ENCODE measurements around the gene ANKRD50.

The ANKRD50 gene

GRCh38 chr4:124658795-124659194 is 53.7 kb downstream of the ANKRD50 start:
- no peaks in the 10 kb centered on the region for H3K36me3 ChIP-seq (ENCODE audit: insufficient read depth, low read length)
- H3K9ac ChIP-seq (ENCODE audit: low read length) = no peak overlapping the region
- no peak overlapping the region for H3K27ac ChIP-seq (ENCODE audit: low read depth, low read length)
- no peak overlapping the region for H3K4me3 ChIP-seq (ENCODE audit: low read depth in 1 of 2, low read length in 2 of 2)
- no peaks in the 10 kb centered on the region for H3K27me3 ChIP-seq (ENCODE audit: control insufficient read depth in 1 of 2, insufficient read depth in 2 of 2, low read length in 2 of 2)
- no peaks in the 10 kb centered on the region for H3K9me3 ChIP-seq (ENCODE audit: low read length)
- H3K4me1 ChIP-seq (ENCODE audit: insufficient read depth, low read length) = no peaks in the 10 kb centered on the region

DNA sequence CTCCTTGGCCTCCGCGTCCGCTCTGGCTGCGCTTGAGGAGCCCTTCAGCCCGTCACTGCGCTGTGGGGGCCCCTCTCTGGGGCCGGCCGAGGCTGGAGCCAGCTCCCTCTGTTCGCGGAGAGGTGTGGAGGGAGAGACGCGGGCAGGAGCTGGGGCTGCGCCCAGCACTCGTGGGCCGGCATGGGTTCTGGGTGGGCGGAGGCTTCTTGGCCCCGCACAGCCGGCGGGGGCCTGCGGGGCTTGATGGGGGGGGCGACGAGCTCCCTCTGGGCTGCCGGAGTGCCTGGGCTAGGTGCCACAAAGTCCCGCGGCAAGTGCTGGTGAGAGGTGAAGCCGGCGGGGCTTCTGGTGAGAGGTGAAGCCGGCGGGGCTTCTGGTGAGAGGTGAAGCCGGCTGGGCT is 61.9 kb downstream of the ANKRD50 start:
- H3K27ac ChIP-seq (ENCODE audit: low read depth, low read length) = no peak overlapping the region
- no peaks in the 10 kb centered on the region for H3K36me3 ChIP-seq (ENCODE audit: insufficient read depth, low read length)
- H3K9ac ChIP-seq (ENCODE audit: low read length) = no peak overlapping the region
- no peak overlapping the region for H3K4me3 ChIP-seq (ENCODE audit: low read depth in 1 of 2, low read length in 2 of 2)
- H3K27me3 ChIP-seq (ENCODE audit: control insufficient read depth in 1 of 2, insufficient read depth in 2 of 2, low read length in 2 of 2) = no peaks in the 10 kb centered on the region
- no peaks in the 10 kb centered on the region for H3K9me3 ChIP-seq (ENCODE audit: low read length)
- no peaks in the 10 kb centered on the region for H3K4me1 ChIP-seq (ENCODE audit: insufficient read depth, low read length)

DNA sequence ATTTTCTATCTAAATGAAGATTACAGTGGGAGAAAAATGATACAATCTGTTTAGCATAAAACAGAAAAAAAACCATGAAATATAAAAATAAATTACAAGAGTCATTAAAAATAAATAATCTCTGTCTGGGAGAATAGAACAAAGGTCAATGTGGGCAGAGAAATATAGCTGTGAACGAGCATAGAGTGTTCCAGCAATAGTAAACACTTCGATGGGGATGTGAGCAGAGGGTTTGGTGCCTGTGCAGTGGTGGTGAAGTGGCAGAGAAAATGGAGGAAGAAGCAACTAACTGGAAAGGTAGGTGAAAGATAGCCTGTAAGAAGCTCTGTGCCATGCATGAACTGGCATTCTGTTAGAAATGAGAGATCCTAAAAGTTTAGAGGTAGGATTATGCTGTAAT is 64.9 kb downstream of the ANKRD50 start:
- Histone ChIP-seq H3K9ac (ENCODE audit: low read length) (no peak overlapping the region), H3K4me1 (ENCODE audit: insufficient read depth, low read length) (no peaks in the 10 kb centered on the region), H3K9me3 (ENCODE audit: low read length) (no peaks in the 10 kb centered on the region), H3K27ac (ENCODE audit: low read depth, low read length) (no peak overlapping the region), H3K27me3 (ENCODE audit: control insufficient read depth in 1 of 2, insufficient read depth in 2 of 2, low read length in 2 of 2) (no peaks in the 10 kb centered on the region), H3K4me3 (ENCODE audit: low read depth in 1 of 2, low read length in 2 of 2) (no peak overlapping the region), H3K36me3 (ENCODE audit: insufficient read depth, low read length) (no peaks in the 10 kb centered on the region)

DNA sequence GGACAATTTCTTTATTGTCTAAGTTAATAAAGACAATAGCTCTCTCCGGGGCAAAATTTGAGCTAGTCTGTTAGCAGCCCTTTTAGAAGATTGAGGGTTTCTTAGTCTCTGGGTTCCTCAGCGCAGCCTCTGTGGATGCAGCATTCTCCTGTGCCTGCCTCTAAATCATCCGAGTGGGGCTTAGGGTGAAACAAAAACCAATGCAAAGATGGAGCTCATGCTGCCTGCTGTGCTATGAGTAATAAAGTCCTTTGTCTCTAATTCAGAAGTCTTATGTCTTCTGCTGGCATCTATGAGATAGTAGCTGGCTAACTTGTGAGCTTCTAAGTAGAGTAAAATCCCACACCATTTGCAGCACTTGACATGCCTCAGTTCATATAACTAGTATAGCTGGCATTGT is 67.9 kb downstream of the ANKRD50 start:
- Histone ChIP-seq H3K9me3 (ENCODE audit: low read length) (no peaks in the 10 kb centered on the region), H3K36me3 (ENCODE audit: insufficient read depth, low read length) (no peaks in the 10 kb centered on the region), H3K27me3 (ENCODE audit: control insufficient read depth in 1 of 2, insufficient read depth in 2 of 2, low read length in 2 of 2) (no peaks in the 10 kb centered on the region), H3K27ac (ENCODE audit: low read depth, low read length) (no peak overlapping the region), H3K4me3 (ENCODE audit: low read depth in 1 of 2, low read length in 2 of 2) (no peak overlapping the region), H3K4me1 (ENCODE audit: insufficient read depth, low read length) (no peaks in the 10 kb centered on the region), H3K9ac (ENCODE audit: low read length) (no peak overlapping the region)

DNA sequence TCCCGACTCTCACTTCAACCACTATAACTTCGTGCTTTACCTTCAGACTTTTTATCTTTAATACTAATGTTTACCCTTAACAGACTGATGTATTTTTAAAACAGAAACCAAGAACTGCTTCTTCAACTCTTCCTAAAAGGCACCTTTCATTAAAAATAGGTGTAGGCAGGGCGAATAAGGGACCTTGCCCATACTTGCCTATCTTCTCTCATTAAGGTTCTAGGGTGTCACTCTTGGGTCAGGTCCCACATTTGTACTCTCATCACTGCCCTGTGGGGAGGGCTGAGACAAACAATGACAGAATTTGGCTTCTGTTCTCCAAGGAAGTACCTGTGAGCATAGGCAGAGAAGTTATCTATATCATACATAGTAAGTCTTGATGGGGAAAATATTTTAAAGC is 69.7 kb downstream of the ANKRD50 start:
- Histone ChIP-seq H3K27me3 (ENCODE audit: control insufficient read depth in 1 of 2, insufficient read depth in 2 of 2, low read length in 2 of 2) (no peaks in the 10 kb centered on the region), H3K9ac (ENCODE audit: low read length) (no peak overlapping the region), H3K4me3 (ENCODE audit: low read depth in 1 of 2, low read length in 2 of 2) (no peak overlapping the region), H3K9me3 (ENCODE audit: low read length) (no peaks in the 10 kb centered on the region), H3K27ac (ENCODE audit: low read depth, low read length) (no peak overlapping the region), H3K36me3 (ENCODE audit: insufficient read depth, low read length) (no peaks in the 10 kb centered on the region), H3K4me1 (ENCODE audit: insufficient read depth, low read length) (no peaks in the 10 kb centered on the region)

DNA sequence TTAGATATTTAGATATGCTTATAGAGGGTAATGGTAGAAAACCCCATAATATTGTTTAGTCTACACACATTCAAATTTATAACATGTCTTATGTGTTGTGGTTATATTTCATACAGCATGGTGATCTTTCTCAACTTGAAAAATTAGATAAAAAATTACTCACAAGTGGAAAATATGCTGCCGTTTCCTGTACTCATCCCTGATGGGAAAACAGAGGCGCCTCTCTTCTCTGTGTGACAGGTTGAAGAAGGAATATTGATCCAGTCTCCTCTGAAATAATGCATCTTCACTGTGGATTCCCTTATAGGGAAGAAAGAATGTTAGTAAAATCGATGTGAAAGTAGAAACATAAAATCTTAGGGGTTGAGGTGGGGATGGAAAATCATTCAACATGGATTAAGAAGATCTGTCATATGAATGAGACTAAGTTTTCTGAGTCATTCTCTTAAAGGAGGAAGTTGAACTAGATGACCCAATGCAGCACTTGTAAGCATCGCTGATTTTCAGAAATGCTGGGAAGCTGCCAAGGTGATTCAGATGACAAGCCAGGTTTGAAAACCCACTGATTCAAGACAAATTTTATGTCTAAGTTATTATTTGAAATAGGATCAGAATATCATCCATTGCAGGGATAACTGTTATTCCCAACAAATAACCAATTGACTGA is 70.7 kb downstream of the ANKRD50 start:
- no peaks in the 10 kb centered on the region for H3K4me1 ChIP-seq (ENCODE audit: insufficient read depth, low read length)
- H3K27me3 ChIP-seq (ENCODE audit: control insufficient read depth in 1 of 2, insufficient read depth in 2 of 2, low read length in 2 of 2) = no peaks in the 10 kb centered on the region
- no peaks in the 10 kb centered on the region for H3K9me3 ChIP-seq (ENCODE audit: low read length)
- no peak overlapping the region for H3K27ac ChIP-seq (ENCODE audit: low read depth, low read length)
- no peaks in the 10 kb centered on the region for H3K36me3 ChIP-seq (ENCODE audit: insufficient read depth, low read length)
- H3K9ac ChIP-seq (ENCODE audit: low read length) = no peak overlapping the region
- H3K4me3 ChIP-seq (ENCODE audit: low read depth in 1 of 2, low read length in 2 of 2) = no peak overlapping the region

DNA sequence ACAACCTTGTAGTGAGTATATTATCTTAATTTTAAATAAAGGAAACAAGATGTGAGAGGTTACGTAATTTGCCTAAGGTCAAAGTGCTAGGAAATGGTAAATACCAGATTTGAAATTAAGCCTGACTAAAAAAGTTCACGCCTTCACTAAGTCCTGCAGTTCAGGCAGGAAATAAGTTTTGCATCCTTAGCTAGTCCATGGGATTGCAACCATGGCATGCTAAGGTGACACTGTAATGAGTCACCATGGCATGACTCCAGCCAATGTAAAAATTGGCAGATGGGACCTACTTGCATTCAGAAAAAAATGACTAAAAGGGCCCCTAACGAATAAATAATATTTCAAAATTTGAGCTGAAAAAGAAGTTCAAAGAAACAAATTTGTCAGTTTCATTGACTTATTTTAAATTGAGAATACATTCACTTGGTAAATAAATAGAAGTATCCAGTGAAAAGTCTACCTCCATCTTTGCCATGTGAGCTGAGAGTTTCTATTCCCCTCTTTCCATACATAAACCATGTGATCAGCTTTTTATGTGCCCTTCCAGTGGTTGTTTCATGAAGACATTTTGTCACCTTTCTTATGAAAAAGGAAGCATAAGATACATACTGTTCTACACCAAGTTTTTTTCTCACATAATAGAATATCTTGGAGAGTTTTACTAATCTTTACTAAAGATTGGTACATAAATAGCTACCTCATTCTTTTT is 72.4 kb downstream of the ANKRD50 start:
- Histone ChIP-seq H3K4me3 (ENCODE audit: low read depth in 1 of 2, low read length in 2 of 2) (no peak overlapping the region), H3K9me3 (ENCODE audit: low read length) (no peaks in the 10 kb centered on the region), H3K27ac (ENCODE audit: low read depth, low read length) (no peak overlapping the region), H3K36me3 (ENCODE audit: insufficient read depth, low read length) (no peaks in the 10 kb centered on the region), H3K4me1 (ENCODE audit: insufficient read depth, low read length) (no peaks in the 10 kb centered on the region), H3K9ac (ENCODE audit: low read length) (no peak overlapping the region), H3K27me3 (ENCODE audit: control insufficient read depth in 1 of 2, insufficient read depth in 2 of 2, low read length in 2 of 2) (no peaks in the 10 kb centered on the region)

DNA sequence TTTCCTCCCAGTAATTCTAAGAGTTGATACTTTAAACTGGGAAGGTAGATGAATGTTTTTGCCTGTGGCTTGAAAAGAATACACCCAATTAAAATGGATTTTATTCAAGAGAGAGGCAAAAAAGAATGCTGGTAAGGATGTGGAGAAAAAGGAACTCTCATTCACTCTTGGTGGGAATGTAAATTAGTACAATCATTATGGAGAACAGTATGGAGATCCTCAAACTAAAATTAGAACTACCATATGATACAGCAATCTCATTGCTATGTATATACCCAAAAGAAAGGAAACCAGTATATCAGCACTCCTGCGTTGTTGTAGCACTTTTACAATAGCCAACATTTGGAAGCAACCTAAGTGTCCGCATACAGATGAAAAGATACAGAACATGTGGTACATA is 75.2 kb downstream of the ANKRD50 start:
- Histone ChIP-seq H3K36me3 (ENCODE audit: insufficient read depth, low read length) (no peaks in the 10 kb centered on the region), H3K27ac (ENCODE audit: low read depth, low read length) (no peak overlapping the region), H3K9me3 (ENCODE audit: low read length) (no peaks in the 10 kb centered on the region), H3K4me3 (ENCODE audit: low read depth in 1 of 2, low read length in 2 of 2) (no peak overlapping the region), H3K27me3 (ENCODE audit: control insufficient read depth in 1 of 2, insufficient read depth in 2 of 2, low read length in 2 of 2) (no peaks in the 10 kb centered on the region), H3K4me1 (ENCODE audit: insufficient read depth, low read length) (no peaks in the 10 kb centered on the region), H3K9ac (ENCODE audit: low read length) (no peak overlapping the region)

- H3K4me1 ChIP-seq (ENCODE audit: insufficient read depth, low read length) = no peaks in the 10 kb centered on the region
- H3K36me3 ChIP-seq (ENCODE audit: insufficient read depth, low read length) = no peaks in the 10 kb centered on the region
- no peak overlapping the region for H3K9ac ChIP-seq (ENCODE audit: low read length)
- no peak overlapping the region for H3K4me3 ChIP-seq (ENCODE audit: low read depth in 1 of 2, low read length in 2 of 2)
- H3K27me3 ChIP-seq (ENCODE audit: control insufficient read depth in 1 of 2, insufficient read depth in 2 of 2, low read length in 2 of 2) = no peaks in the 10 kb centered on the region
- no peak overlapping the region for H3K27ac ChIP-seq (ENCODE audit: low read depth, low read length)
- H3K9me3 ChIP-seq (ENCODE audit: low read length) = no peaks in the 10 kb centered on the region
Measured at GRCh38 chr4:124636788-124637187, 75.7 kb downstream of the ANKRD50 start.

- no peaks in the 10 kb centered on the region for H3K9me3 ChIP-seq (ENCODE audit: low read length)
- no peak overlapping the region for H3K9ac ChIP-seq (ENCODE audit: low read length)
- no peaks in the 10 kb centered on the region for H3K36me3 ChIP-seq (ENCODE audit: insufficient read depth, low read length)
- H3K27ac ChIP-seq (ENCODE audit: low read depth, low read length) = no peak overlapping the region
- no peak overlapping the region for H3K4me3 ChIP-seq (ENCODE audit: low read depth in 1 of 2, low read length in 2 of 2)
- no peaks in the 10 kb centered on the region for H3K27me3 ChIP-seq (ENCODE audit: control insufficient read depth in 1 of 2, insufficient read depth in 2 of 2, low read length in 2 of 2)
- H3K4me1 ChIP-seq (ENCODE audit: insufficient read depth, low read length) = no peaks in the 10 kb centered on the region
Measured at GRCh38 chr4:124635331-124635730, 77.2 kb downstream of the ANKRD50 start.

DNA sequence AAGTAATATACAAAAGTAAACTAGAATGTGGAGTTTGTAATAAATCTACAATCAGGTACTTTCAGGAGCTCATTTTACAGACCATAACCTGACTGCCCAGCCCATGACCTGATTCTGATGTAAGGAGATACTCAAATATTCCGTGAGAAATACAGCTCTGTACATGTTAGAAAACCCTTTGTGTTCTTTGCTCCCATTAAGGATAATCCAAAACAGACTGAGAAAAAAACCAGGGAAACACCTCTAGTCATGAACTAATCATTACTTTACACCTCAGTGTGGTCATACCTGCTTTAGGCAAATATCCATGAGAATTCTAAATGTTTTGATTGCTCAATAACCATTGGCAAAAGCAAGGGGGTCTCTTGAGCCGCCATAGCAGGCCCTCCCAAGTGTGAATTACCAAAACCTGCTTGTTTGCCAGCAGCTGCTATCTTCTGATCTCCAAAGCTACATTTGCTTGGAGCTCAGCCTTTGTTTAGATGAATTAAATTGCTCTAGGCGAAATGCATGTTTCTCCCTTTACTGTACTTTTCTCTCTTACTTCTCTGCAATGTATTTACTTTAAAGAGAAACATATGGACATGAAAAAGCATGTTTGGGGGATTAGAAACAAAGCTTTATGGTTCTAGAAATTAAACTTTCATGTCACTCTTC is 79.1 kb downstream of the ANKRD50 start:
- H3K9ac ChIP-seq (ENCODE audit: low read length) = no peak overlapping the region
- no peaks in the 10 kb centered on the region for H3K27me3 ChIP-seq (ENCODE audit: control insufficient read depth in 1 of 2, insufficient read depth in 2 of 2, low read length in 2 of 2)
- H3K36me3 ChIP-seq (ENCODE audit: insufficient read depth, low read length) = no peaks in the 10 kb centered on the region
- no peaks in the 10 kb centered on the region for H3K9me3 ChIP-seq (ENCODE audit: low read length)
- no peaks in the 10 kb centered on the region for H3K4me1 ChIP-seq (ENCODE audit: insufficient read depth, low read length)
- no peak overlapping the region for H3K4me3 ChIP-seq (ENCODE audit: low read depth in 1 of 2, low read length in 2 of 2)
- H3K27ac ChIP-seq (ENCODE audit: low read depth, low read length) = no peak overlapping the region

Data from muscle layer of colon (tissue), 2 donors.